SKM-1 (cell line): Measurements from ENCODE around the gene CBLB.

ENCODE experiments used
- DNase-seq: peaks from one replicate; lab custom pipeline; 2025; ENCODE audit not compliant: unreplicated experiment; lab: John Stamatoyannopoulos, UW

CBLB gene

DNA sequence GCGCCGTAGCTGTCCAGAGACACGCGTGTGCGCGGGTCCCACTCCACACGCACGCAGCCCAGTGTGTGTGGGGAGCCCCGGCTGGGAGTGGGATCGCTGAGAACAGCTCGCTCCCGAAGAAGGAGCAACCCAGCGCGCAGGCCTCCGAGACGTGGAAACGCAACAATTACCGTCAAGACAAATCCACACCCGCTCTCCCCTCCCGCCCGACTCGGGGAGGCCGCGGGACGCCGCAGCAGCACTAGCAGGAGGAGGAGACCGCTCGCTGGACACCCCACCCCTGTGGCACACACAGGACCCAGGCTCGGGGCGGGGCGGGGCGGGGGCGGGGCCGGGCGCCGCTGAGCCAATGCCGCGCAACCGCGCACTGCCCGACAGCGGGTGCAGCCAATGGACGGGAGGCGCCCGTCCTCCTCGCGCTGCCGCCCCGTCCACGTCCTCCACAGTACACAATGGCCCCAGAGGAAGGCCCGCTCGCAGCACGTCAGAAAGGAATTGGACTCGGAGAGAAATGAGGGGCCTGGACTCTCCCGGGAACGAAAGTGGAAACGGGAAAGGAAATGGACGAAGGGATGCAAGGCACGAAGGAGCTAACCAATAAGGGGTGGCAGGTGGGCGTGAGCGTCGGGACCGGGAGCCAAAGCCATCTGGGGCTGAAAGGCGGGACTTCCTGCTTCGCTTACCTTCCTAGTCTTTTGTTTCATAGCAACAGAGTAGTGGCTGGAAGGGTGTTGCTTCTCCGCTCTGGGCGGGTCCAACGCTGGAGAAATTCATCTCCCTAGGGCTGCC lies at the start of gene CBLB:
Gene CBLB (minus strand): TSS at position 271 of the 789 bp plus-strand sequence. CDS start 1,435 bp downstream, outside the sequence.
- DNase-seq = peak; percentile 73

DNA sequence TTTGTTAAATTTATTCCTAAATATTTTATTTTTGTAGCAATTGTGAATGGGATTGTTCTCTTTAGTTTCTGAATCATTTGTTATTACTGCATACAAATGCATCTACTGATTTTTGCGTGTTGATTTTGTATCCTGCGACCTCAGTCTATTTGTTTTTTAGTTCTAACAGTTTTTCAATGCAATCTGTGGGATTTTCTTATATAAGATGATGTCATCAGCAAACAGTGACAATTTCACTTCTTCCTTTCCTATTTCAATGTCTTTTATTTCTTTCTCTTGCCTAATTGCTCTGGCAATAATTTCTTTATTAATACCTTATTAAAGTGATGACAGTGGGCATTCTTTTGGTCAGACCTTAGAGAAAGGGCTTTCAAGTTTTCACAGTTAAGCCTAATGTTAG lies 48.0 kb upstream of the CBLB start:
- no peak for DNase-seq

DNA sequence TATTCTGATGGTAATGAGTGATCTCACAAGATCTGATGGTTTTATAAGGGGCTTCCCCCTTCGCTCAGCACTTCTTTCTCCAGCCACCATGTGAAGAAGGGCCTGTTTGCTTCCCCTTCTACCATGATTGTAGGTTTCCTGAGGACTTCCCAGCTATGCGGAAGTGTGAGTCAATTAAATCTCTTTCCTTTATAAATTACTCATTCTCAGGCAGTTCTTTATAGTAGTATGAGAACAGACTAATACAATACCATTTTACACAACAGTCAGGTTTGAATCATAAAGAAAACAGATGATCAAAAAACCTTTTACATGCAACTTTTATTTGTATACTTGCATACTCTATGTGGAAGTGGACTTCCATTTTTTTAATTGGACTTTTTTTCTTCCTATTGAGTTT lies 46.7 kb upstream of the CBLB start:
- DNase-seq = no peak

DNA sequence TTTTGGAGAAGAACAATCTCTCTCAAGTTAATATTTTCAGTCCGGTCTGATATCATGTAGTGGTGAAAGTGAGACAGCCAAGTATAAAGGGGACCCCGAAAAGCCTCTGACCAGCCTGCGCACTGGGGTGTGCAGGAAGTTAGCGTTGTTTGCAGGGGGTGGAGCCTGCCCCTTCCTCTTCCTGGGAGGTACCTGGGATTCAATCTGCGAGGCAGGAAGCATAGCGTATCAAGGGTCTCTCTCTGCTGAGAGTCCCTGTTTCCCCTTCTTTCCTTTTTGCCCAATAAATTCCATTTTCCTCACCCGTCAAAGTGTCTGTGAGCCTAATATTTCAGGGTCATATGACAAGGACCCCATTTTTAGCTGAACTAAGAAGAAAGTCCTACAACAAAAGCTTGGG lies 44.8 kb upstream of the CBLB start:
- DNase-seq = no peak

DNA sequence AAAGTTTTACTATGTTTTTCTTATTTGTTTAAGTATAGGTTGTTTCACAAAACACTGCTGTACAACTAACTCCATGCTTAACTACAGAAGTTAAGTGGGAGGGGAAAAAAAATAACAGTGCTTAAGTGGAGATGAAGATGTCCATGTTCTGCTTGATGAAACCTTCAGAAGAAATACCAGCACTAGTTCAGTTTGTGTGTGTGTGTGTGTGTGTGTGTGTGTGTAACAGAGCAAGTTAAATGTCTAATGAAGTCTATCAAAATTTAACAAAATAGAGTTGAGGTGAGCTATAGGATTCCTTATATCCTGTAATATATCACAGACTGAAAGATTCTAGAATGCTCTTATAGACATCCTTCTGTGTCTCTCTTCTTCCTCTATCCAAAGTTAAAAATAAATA lies 44.1 kb upstream of the CBLB start:
- DNase-seq = no peak

DNA sequence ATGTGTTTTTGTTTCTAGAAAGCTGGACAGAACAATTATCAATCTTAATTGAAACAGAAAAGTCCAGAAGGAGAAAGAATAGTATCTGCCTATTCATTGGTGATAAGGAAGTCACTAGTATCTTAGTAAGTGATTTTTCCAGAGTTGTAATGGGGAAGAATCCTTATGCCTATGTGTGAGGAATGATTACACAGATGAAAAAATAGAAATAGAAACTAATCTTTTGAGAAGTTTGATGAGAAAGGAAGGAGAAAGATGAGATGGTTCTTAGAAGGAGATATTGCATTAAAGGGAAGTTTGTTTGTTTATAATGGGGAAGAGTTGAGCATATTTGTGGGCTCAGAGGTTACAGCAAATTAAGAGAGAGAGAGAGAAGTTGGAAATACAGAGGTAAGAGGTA lies 42.7 kb upstream of the CBLB start:
- no peak for DNase-seq

DNA sequence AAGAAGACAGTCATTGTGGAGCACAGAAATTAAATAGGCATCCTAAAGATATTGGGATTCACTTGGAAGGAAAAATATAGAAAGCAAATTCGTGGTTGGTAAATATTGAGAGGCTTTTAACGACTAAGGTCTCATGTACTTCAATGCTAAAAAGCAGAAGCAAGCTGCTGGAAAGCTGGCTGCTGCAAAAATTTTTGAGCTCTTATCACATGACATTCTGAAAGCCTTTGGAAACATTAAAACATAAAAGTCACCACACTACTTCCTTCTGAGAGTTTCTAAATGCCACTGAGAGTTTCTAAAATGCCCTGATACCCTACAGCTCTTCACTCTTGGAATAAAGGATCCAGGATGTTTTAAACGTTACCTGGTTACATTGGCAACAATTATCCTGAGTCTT lies 39.0 kb upstream of the CBLB start:
- DNase-seq = peak; percentile 36

DNA sequence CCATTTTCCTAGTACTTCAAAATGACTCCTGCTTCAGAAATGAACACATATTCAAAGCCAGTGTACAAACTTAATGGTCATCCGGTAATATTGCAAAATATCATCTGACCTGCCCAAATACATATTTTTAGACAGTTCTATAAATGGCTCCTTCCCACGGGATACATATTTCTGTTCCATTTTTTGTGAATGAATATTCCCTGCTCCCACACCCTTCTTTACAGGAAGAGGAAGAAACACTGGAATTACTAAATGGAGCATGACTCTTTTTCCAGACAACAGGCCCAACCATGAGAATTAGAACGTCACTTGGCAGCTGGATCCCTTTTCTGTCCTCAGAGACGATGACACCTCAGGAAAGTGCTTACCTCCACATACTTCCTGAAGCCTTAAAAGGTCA lies 38.0 kb upstream of the CBLB start:
- DNase-seq = no peak

DNA sequence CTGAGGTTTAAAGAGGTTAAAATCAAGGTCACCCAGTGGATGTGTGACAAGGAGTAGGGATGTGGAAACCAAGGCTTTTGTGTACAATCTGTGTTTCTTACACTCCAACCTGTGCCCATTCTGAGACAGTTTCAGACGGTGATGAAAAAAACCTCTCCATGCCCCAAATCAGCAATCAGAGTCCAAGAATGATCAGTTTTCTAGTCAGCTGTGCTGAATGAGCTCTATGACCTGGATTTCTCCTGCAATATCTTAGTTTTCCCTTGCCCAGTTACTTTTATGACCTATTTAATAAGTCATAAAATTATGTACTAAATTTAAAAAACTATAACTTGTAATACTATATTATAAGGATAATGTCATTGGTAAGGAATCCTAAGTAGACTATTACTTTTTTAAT lies 37.5 kb upstream of the CBLB start:
- DNase-seq = no peak

DNA sequence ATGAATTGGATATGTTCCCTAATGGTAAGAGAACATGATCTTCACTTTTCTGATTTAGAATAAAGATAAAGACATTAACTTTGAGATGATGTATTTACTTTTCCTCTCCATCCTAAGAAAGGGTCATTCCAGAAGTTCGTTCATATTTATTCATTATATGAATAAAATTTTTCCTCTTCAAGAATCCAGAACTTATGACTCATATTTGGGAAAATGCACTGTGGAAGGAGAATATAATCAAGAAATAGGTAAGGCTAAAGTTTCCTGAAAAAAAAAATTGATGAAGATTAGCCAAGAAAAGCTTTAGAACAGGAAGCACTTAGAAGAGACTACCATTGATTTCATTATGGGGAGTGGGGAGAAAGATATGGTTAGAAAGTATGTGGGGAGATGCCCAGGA lies 36.5 kb upstream of the CBLB start:
- DNase-seq = no peak

DNA sequence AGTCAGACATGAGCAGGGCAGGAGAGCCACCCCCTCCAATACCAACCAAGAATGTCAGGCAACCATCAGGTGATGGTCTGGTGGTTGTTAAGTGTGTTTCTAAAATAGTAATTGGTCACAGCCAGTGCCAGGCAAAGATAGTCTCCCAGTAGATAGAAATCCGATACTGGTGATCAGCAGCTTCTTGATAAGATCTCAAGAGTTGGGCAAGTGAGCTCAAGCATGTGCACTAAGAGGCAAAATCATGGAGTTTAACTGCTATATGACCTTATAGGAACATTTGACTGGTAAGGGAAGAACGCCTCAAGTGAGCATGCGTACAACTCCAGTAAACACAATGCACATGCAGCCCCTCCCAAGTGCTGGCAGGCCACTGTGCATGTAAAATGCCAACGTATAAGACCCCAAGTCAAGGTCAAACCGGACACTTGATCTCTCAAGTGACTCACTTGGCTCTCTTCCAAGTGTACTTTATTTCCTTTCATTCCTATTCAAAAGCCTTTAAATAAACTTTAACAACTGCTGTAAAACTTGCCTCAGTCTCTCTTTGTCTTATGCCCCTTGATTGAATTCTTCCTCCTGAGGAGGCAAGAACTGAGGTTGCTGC lies 36.0 kb upstream of the CBLB start:
- no peak for DNase-seq

DNA sequence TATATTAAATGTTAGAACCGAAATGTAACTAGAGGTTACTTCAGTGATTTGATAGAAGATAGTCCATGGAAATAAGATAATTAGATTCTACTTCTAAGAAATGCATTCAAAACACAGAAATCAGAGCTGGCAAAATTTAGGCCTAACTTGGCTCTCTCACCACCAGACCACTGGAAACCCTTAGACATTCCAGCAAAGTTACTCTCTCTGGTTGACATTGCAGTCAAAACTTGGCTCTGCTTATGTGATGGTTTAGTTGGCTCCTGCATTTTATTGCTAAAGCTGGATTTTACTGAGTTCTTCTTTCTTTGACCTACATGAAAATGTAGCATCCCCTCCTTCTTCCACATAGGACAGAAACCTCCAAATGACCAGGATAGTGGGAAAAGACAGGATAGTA lies 35.4 kb upstream of the CBLB start:
- no peak for DNase-seq

DNA sequence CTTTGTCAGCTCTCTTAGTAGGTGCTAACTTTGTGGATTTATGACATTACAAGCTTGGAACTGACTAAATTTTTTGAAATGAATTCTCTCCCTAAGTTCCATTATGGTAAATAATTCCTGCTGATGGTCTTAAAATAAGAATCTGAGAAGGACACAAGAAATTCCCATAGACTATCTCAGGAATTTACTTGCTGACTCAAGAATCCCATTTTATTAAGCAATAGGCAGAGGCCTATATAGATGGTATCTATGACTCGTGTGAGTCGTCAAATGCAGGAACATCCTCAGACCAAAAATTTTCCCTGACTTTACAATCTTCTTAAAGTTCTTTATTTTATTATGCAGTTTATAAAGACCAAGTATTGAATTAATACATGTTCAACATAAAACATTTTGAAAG lies 30.7 kb upstream of the CBLB start:
- DNase-seq = no peak

DNA sequence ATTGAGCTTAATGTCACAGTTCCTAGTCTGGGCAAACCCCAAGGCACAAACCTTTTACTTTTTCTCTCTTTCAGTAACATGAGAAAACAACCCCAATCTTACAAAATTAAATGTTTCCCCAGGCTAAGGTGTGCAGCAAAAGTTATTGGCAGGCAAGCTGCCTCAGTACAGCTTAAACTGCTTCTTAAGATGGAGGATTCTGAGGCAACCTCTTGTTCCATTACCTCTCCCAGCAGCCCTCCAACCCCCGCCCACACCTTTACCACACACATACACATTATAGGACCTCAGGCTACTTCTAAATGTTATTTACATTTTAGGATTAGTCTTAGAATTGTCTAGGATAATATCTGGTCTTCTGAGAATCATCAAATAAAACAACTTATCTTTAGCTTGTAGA lies 22.3 kb upstream of the CBLB start:
- DNase-seq = no peak

DNA sequence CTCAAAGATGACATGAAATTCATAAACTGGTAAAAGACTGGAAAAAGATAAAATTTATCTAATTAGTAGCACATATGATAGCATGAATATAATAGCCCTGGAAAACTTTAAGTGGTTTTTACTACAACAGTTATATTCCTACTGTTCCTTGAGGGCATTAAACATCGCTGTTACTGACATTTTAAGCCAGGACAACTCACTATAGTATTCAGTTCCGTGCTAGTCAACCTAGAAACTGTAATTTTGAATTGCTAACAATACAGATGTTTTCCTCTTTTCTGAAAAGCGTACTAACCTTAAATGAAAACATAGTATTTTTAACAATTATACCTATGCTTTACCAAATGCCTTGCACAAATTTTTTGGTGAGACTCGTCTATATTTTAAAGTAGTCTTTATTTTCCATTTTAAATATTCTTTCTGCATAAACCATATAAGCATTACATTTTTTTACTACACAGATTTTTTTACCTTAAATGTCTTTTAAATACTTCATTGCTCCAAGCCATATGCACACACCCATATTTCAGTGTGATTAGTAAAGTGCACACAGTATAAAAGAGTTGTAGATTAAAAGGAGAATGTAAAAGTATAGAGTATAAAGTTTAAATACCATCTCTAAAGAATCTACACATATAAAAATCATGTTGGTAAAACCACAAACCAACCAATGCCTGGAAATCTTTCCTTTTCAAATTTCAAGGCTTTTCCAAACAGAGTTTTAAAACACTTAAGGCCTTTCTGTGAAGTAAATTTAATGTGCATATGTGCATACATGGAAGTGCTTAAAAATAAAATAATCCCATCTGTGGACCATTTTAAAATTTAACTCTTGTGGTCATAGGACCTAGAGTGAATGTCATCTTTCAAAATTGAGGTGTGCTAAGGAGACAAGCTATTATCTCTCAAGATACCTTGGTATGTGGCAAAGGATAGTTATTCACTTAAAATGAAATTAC lies 20.1 kb upstream of the CBLB start:
- no peak for DNase-seq

DNA sequence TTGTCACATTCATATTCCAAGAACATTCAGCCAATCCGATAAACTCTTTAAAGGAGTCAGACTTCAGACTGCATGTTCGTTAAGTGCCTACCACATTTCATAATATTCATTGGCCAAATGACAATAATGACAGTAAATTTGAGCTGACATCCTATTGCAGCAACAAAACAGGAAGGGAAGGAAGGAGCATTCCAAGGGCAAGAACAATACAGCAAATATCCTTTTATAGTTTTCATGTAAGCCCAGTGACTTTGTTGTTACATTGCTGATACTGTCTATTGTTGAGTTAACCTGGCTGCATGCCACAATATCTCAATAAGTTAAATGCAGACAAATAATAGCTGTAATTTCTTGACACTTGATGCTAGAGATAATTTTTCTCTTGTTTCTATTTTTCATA lies 16.4 kb upstream of the CBLB start:
- DNase-seq = no peak

DNA sequence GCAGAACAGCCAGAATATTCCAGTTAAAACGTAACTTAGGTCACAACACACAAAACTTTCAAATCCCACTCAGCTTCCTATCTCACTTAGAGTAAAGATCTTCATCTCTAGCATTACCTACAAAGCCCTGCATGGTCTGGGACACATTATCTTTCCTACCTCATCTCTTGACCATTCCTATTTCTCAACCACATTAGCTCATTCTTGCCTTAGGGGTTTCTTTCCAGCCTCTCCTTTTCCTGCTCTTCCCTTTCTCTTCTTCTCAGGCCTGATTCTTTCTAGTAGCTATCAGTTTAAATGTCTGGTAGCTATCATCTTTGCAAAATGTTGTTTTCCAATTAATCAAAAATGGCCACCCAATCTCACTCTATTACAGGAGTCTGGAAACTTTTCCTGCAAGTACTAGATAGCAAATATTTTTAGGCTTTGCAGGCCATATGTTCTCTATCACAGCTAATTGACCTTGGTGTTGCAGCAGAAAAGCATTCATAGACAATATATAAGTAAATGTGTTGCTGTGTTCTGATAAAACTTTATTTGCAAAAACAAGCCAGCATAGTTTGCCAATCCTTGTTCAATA lies 15.1 kb upstream of the CBLB start:
- no peak for DNase-seq

DNA sequence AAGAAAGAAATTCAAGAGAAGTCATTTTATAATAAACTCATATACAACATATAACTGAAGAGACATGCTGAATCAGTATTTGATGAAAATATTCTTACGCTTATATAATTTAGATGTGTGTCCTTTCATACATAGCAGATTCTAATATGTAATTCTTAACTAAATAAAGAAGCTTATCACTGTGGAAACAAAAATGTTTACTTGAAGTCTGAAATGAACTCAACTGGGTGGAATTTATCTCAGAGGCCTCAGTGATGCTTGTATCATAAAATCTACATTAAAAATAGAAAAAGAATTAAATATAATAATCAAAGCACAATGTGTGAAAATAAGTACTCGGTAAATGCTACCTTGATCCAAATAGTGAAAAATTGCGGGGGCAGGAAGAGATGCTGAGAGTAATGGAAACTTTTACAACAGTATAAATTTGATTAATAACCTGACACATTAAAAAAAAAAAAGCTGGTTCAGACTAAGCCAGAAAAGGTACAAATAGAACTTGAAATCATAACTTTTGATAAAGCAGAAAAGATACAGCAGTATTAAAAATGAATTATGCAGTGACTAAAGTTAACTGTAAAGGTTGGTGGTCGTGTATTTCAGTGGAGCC lies 12.0 kb upstream of the CBLB start:
- no peak for DNase-seq

DNA sequence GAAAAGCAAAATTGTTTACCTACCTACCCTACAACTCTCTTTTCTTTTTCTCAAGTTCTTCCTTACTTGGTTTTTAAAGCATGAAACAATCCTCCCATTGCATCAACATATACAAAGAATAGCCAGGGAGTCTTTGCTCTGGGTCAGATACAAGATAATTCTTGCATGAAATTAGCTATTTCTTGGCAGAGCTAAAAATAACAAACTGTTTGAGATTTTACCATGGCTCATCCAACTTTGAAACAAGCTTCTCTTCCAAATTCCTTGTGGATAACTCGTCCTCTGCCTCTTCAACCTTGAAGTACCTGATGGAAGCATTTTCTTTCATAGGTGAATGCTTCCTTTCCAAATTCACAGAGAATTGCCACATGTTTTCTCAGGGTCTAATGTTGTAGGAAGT lies 9.2 kb upstream of the CBLB start:
- no peak for DNase-seq

DNA sequence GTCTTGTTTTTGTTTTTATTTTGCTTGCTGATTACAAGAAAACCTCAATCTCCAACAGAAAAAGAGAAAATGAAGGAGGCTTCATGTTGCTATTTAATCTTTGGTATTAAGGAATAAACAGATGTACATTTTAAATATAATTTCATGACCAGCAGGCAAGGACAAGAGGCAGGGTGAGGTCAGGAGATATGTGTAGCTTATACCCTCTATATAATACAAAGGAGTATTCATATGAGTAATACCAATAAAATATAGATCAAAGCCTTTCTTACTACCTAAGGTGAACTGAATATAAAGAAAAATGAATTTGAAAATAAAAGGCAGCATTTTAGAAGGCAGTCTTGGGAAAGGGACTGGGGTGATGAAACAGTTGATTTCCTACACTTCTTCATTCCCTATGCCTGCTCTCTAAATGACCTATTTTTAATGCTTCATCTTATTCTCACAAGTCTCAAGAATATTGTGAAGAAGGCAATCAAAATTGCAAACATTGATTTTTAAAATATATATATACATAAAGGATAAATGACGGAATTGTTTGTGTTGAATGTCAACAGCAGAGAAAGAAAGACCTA lies 8.6 kb upstream of the CBLB start:
- no peak for DNase-seq
